Mucosa of gallbladder (tissue), 1 donor: Measurements from ENCODE around the gene BAG1. TPM values are rescaled to one million over a fixed set of nuclear protein-coding genes. Genes with fewer than 3 reads are reported as not detected.

Experiments
- DNase-seq: peaks from one replicate; pipeline ENCODE4 v3.0.0-alpha.2; 2020; ENCODE audit warnings: low spot score
- total RNA-seq: library from RNA; stranded (reverse); gene quantifications from one replicate; pipeline ENCODE4 v1.2.1, GENCODE V29; 2021
- donor health status: DM: no; HTN: no; CAD: no.

BAG1 gene
- total RNA-seq, 1 donor from 2014 or later: 92.5 TPM

- no peak for DNase-seq
Measured at GRCh38 chr9:33242609-33243134, 21.8 kb downstream of the BAG1 start.

GRCh38 chr9:33241298-33241697 lies 23.2 kb downstream of the BAG1 start:
- DNase-seq: no peak

- peak; percentile 23 for DNase-seq
Measured at GRCh38 chr9:33239921-33240320, 24.6 kb downstream of the BAG1 start, which contains the start of gene SPINK4. Gene SPINK4 (plus strand): TSS chr9:33240167. CDS start chr9:33240209, 42 bp downstream.

- DNase-seq: no peak
Measured at GRCh38 chr9:33236571-33236970, 27.9 kb downstream of the BAG1 start.

- peak; percentile 18 for DNase-seq
Measured at GRCh38 chr9:33234511-33235467, 29.7 kb downstream of the BAG1 start.

GRCh38 chr9:33233626-33234342 lies 30.7 kb downstream of the BAG1 start:
- DNase-seq: peak; percentile 94

GRCh38 chr9:33232815-33233214 lies 31.7 kb downstream of the BAG1 start:
- no peak for DNase-seq

DNA sequence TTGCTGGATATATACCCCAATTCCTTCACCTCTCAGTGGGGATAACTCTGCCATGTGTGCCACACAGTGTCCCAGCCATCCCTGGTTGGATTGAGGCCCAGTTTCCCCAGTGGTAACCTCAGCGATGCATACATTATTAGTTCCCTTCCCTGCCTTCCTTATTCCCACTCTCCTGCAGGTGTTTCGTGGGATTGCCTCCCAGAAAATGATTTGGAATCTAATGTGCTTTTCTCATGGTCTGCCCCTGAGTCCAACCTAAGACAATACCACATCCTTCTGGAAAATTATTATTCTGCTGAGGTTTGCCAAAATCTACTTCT lies 32.9 kb downstream of the BAG1 start:
- no peak for DNase-seq

DNA sequence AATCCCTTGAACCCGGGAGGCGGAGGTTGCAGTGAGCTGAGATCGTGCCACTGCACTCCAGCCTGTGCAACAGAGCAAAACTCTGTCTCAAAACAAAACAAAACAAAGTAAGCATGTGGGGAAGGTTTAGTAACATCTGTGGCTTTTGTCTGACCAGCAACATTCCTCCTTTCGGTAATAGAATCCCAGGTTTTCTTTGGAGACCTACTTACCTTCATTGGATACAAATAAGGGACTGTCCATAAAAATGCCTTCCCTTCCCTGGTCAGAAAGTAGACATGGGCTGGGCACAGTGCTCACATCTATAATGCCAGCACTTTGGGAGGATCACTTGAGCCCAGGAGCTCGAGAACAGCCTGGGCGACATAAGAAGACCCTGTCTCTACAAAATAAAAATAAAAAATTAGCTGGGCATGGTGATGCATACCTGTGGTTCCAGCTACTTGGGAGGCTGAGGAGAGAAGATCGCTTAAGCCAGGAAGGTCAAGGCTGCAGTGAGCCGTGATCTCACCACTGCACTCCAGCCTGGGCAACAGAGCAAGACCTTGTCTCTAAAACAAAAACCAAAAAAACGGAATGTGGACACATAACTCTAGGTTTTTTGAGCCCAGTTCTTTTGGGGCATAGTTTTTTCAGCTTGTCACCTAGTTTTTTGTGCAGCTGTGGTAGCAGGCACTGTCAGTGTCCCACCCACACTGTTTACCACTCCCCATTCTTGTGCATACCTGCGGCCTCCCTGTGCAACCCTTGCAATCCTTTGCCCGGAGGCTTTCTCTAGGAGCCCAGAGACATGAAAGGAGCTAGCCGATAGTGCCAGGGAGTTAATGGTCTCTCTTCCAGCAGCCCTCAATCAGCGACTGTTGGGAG lies 33.5 kb downstream of the BAG1 start:
- DNase-seq: no peak

DNA sequence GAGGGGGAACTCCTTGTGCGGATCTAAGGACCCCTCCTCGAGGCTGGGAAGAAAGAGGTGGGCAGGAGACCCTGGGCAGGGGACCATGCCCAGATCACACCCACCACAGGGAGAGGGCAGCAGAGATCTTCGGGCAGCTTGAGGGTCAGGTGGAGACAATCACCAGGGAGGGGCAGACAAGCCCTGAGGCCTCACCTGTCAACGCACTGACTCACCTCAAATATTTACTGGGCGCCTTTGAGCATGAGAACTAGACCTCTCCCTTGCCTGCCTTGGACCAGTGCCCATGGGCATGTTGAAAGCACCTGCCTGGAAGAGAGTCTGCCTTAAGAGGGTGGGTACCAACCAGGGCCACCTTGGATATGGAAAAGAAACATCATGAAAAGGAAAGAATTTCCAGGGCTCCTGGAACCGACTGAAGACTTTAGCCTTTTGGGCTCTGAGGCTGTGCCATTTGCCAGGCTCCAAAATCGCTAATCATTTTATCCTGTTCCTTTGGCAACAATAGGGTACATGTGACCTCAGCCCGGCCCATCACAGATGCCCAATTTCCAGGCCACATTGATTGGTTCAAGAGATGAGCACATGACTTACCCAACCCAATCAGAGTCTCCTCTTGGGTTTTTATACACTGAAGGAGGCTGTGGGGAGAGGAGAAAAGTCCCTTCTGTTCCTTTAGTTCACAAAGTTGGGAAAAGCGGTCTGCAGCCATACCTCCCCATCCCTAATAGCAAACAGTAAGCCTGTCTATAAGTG lies 35.0 kb downstream of the BAG1 start:
- DNase-seq: peak; percentile 91

- no peak for DNase-seq
Measured at GRCh38 chr9:33228606-33229005, 35.9 kb downstream of the BAG1 start.

DNA sequence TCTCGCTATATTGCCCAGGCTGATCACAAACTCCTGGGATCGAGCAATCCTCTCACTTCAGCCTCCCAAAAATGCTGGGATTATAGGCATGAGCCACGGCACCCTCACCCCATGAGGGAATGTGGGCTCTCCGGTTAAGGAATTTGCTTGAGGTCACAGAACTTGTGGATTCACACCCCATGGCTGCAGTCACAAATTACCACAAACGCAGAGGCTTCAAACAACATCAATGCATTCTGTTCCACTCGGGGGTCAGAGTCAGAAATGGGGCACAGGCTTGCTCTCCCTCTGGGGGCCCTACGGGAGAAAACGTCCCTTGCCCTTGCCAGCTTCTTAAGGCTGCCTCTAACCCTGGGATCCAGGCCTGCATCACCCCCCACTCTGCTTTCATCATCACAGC lies 36.8 kb downstream of the BAG1 start:
- no peak for DNase-seq

GRCh38 chr9:33227008-33227398 lies 37.5 kb downstream of the BAG1 start:
- no peak for DNase-seq

- DNase-seq: peak; percentile 79
Measured at GRCh38 chr9:33225319-33226147, 39.0 kb downstream of the BAG1 start.

DNA sequence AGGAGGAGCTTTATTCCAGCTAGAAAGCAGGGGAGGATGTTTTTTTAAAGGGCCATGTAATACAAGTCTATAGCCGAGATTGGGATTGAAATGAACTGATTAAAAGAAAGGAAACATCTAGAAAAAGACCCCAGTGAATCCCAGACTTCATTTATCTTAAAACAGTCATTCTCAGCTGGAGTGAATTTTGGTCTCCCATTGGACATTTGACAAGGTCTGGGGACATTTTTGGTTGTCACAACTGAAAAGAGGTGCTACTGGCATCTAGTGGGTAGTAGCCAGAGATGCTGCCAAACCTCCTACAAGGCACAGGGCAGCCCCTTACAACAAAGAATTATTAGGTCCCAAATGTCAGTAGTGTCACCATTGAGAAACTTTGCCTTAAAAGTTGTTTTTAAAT lies 40.8 kb downstream of the BAG1 start:
- no peak for DNase-seq

GRCh38 chr9:33222031-33222430 lies 42.5 kb downstream of the BAG1 start:
- no peak for DNase-seq

DNA sequence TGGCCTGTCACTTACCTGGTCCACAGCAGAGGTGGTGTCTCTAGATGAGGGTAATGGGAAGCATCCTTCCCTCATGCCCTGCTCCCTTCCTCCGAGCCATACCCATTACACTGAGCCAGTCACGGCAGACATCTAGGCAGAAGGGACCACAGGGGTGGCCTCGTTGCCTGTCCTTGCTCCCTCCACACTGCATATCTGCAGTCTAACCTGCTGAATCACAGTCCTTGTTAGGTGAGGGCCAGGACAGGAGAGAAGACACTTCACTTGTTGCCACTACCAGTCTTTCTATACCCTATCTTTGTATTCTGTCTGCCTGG lies 43.0 kb downstream of the BAG1 start:
- DNase-seq: no peak

GRCh38 chr9:33220681-33221567 lies 43.6 kb downstream of the BAG1 start:
- no peak for DNase-seq

DNA sequence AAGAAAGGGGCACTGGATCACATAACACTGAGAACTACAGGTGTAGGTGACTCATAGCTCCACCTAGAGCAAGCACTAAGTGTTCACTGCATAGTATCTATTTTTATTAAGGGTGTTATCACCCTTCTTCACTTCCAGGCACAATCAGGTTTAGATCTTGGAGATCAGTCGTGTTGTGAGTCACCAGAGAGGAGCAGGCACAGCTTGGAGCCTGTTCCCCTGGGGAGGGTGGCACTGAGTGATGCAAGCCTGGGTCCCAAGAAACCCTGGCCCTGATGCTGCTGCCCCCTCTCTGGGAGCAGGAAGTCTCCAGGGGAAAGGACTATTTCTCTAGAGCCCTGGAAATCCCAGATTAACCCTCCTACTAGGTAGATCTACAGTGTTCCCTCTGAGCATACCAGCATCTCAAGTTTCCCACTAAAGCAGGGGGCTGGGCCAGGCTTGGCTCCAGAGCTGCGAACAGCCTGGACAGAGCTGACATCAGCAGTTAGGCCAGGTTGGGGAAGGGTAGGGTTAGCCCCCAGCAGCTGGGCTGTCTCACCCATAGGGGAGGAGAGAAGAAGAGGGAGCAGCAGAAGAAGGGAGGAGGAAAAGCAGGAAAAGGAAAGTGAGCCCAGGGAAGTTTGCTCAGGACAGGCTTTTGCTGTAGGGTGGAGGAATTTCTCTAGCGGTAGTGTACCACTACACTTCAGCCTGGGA lies 52.7 kb downstream of the BAG1 start:
- DNase-seq: no peak
